Keratinocyte (primary cell): ENCODE results near the gene KRTAP9-9. TPM values are rescaled to one million over a fixed set of nuclear protein-coding genes. Genes with fewer than 3 reads are reported as not detected.
"Not testable (repeated sequence)": the region's sequence is repeated elsewhere in the genome, so short reads cannot be mapped to it uniquely, and the experiment has no call there.

Source experiments
- DNase-seq: peaks from one replicate; pipeline ENCODE4 v3.0.0-alpha.2; 2011; ENCODE audit warnings: low read depth, missing footprints, low spot score
- FAIRE-seq: peaks from 2 replicates; lab custom pipeline; 2011; peaks lifted over from hg19 to GRCh38; lab: Jason Lieb, UNC
- H2AFZ ChIP-seq: 2 replicates; pipeline ENCODE4 v1.6.0; 2012; ENCODE audit warnings: low read length, control low read depth, inconsistent platforms; ENCODE audit not compliant: control insufficient read depth
- H3K27ac ChIP-seq: 2 replicates; pipeline ENCODE4 v1.5.1; 2011; ENCODE audit warnings: low read length; ENCODE audit not compliant: control insufficient read depth, insufficient read depth
- H3K27me3 ChIP-seq: 3 replicates; pipeline ENCODE4 v1.6.0; 2011; ENCODE audit warnings: low read length; ENCODE audit not compliant: control insufficient read depth, insufficient read depth; ENCODE audit errors: extremely low read depth
- H3K36me3 ChIP-seq, 2 experiments: 2 replicates in 1 of 2; 3 replicates in 1 of 2; pipeline ENCODE4 v1.5.1; 2011; ENCODE audit warnings: low read length in 2 of 2, mild to moderate bottlenecking in 1 of 2; ENCODE audit not compliant: control insufficient read depth in 2 of 2, insufficient read depth in 2 of 2; ENCODE audit errors: extremely low read depth in 1 of 2
- H3K4me1 ChIP-seq: 3 replicates; pipeline ENCODE4 v1.5.1; 2011; ENCODE audit warnings: low read length; ENCODE audit not compliant: control insufficient read depth, insufficient read depth; ENCODE audit errors: extremely low read depth
- H3K4me2 ChIP-seq: 3 replicates; pipeline ENCODE4 v1.6.0; 2011; ENCODE audit warnings: low read depth, low read length; ENCODE audit not compliant: control insufficient read depth, insufficient read depth; ENCODE audit errors: extremely low read depth
- H3K4me3 ChIP-seq, 3 experiments: fragments of 200-600 bp in 1 of 3; sonication (generic) in 1 of 3; 2 replicates in 2 of 3; 3 replicates in 1 of 3; pipeline ENCODE4 v1.5.1; 2011 to 2016; ENCODE audit warnings: low read length in 3 of 3, mild to moderate bottlenecking in 3 of 3, control low read depth in 2 of 3, inconsistent platforms in 1 of 3, low read depth in 1 of 3, mixed read lengths in 1 of 3, mixed run types in 1 of 3, moderate library complexity in 1 of 3; ENCODE audit not compliant: control insufficient read depth in 2 of 3, insufficient read depth in 2 of 3; ENCODE audit errors: extremely low read depth in 1 of 3
- H3K79me2 ChIP-seq: 2 replicates; pipeline ENCODE4 v1.6.0; 2012; ENCODE audit warnings: low read length; ENCODE audit not compliant: control insufficient read depth, insufficient read depth
- H3K9ac ChIP-seq: 3 replicates; pipeline ENCODE4 v1.6.0; 2011; ENCODE audit warnings: low read length; ENCODE audit not compliant: control insufficient read depth, insufficient read depth; ENCODE audit errors: extremely low read depth
- H3K9me1 ChIP-seq: 3 replicates; pipeline ENCODE4 v1.6.0; 2011; ENCODE audit warnings: low read length; ENCODE audit not compliant: control insufficient read depth, insufficient read depth; ENCODE audit errors: extremely low read depth
- H3K9me3 ChIP-seq: 2 replicates; pipeline ENCODE4 v1.5.1; 2012; ENCODE audit warnings: low read depth, low read length; ENCODE audit not compliant: control insufficient read depth
- H4K20me1 ChIP-seq: 3 replicates; pipeline ENCODE4 v1.6.0; 2011; ENCODE audit warnings: low read length; ENCODE audit not compliant: control insufficient read depth, insufficient read depth; ENCODE audit errors: extremely low read depth
- CTCF ChIP-seq, 3 experiments: IDR thresholded peaks in 1 of 3; conservative IDR thresholded peaks in 1 of 3; optimal IDR thresholded peaks in 1 of 3; 2 replicates in 2 of 3; 3 replicates in 1 of 3; pipeline versions ENCODE3 to v1.5.1; 2011; ENCODE audit warnings: low read length in 3 of 3, mild to moderate bottlenecking in 3 of 3, moderate library complexity in 2 of 3, control low read depth in 1 of 3, inconsistent platforms in 1 of 3; ENCODE audit not compliant: insufficient read depth in 2 of 3; ENCODE audit errors: extremely low read depth in 1 of 3
- EZH2 ChIP-seq: IDR thresholded peaks from one replicate; pipeline ENCODE4 v1.6.1; 2012; ENCODE audit warnings: inconsistent platforms, mild to moderate bottlenecking, low read length, moderate library complexity
- dilution Hi-C: fragments of 300-500 bp; cut with MboI; formaldehyde crosslinking; loops from one replicate; pipeline ENCODE4 v1.7.0; 2020; ENCODE audit warnings: low sequenced_read_pairs; ENCODE audit not compliant: extremely low pct_ligation_motif_present
- polyA plus RNA-seq, 5 experiments: library from polyadenylated mRNA; depleted of rRNA in 3 of 5; stranded (reverse) in 3 of 5; stranded (forward) in 1 of 5; unstranded in 1 of 5; fragments of >200 nt; gene quantifications; 1 replicate in 1 of 5; 2 replicates in 3 of 5; 3 replicates in 1 of 5; pipeline versions ENCODE4 v1.2.1 to v1.2.3, GENCODE V29; 2011 to 2012; ENCODE audit warnings: missing spikeins in 2 of 5, low read depth in 1 of 5, low replicate concordance in 1 of 5

The KRTAP9-9 gene
- polyA plus RNA-seq, 1 donor (not counting 4 experiments of a cell fraction or from before 2014, with no cell fraction given), result not detected

GRCh38 chr17:41230094-41230493, 25.1 kb upstream of the KRTAP9-9 start:
- H3K36me3 ChIP-seq, result no peaks in the 10 kb centered on the region
- FAIRE-seq, result no peak

DNA sequence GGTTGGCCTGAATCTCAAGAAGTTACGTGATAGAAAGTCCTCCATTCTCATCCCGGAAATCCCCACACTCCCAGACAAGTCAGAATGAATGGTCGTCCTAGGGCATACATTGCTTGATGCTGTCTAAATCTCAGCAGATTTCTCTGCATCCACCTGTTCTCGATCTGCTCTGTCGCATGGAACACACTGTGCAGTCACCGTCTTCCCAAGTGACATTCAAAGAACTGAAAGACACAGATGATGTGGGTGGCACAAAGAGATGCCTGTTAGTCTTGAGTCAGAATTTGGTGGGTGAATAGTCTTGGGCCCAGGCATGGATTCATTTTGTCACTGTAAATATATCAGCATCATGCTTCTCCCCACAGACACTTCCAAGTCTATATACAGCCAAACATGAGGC, 23.5 kb upstream of the KRTAP9-9 start:
- no peak for DNase-seq
- dilution Hi-C loops, result no loop called here

More at GRCh38 chr17:41230094-41230493, 25.1 kb upstream of the KRTAP9-9 start:
- Histone ChIP-seq H4K20me1 (no peaks in the 10 kb centered on the region), H3K4me2 (no peak overlapping the region), H3K9ac (no peak overlapping the region), H3K27me3 (no peaks in the 10 kb centered on the region), H3K4me3 (no peak overlapping the region), H3K79me2 (no peaks in the 10 kb centered on the region), H3K4me1 (no peaks in the 10 kb centered on the region), H3K9me1 (no peaks in the 10 kb centered on the region), H3K27ac (no peak overlapping the region), H3K9me3 (no peaks in the 10 kb centered on the region), H2AFZ (no peak overlapping the region)
- dilution Hi-C loops, result no loop called here
- TF ChIP-seq EZH2 (no peak), CTCF (optimal IDR thresholded peaks at IDR 0.05 in 1 of 3, IDR thresholded peaks at IDR 0.05 in 1 of 3, conservative IDR thresholded peaks at IDR 0.05 in 1 of 3; ENCODE audit: extremely low read depth in 1 of 3, insufficient read depth in 2 of 3, low read length in 3 of 3) (no peak)
- DNase-seq, result no peak

GRCh38 chr17:41232399-41233105, 22.6 kb upstream of the KRTAP9-9 start, which contains the start of gene KRTAP9-3:
KRTAP9-3 (plus strand) TSS chr17:41232449; CDS start chr17:41232502, 53 bp downstream.
- H3K27me3 ChIP-seq, H3K4me1 ChIP-seq, H3K4me3 ChIP-seq, DNase-seq, H3K79me2 ChIP-seq, FAIRE-seq, H3K9me3 ChIP-seq, H3K4me2 ChIP-seq, H3K36me3 ChIP-seq, H2AFZ ChIP-seq, H4K20me1 ChIP-seq, H3K9me1 ChIP-seq, H3K9ac ChIP-seq, H3K27ac ChIP-seq, dilution Hi-C loops: not testable (repeated sequence)

More for the DNA sequence above, 23.5 kb upstream of the KRTAP9-9 start:
- no peaks in the 10 kb centered on the region for H3K36me3 ChIP-seq
- no peaks in the 10 kb centered on the region for H3K27me3 ChIP-seq
- TF ChIP-seq CTCF (optimal IDR thresholded peaks at IDR 0.05 in 1 of 3, IDR thresholded peaks at IDR 0.05 in 1 of 3, conservative IDR thresholded peaks at IDR 0.05 in 1 of 3; ENCODE audit: extremely low read depth in 1 of 3, insufficient read depth in 2 of 3, low read length in 3 of 3), result no peak
- TF ChIP-seq EZH2, result no peak
- no peaks in the 10 kb centered on the region for H3K9me1 ChIP-seq
- no peaks in the 10 kb centered on the region for H3K4me1 ChIP-seq
- no peak overlapping the region for H2AFZ ChIP-seq
- no peaks in the 10 kb centered on the region for H3K79me2 ChIP-seq
- no peaks in the 10 kb centered on the region for H4K20me1 ChIP-seq
- FAIRE-seq, result no peak
- H3K4me2 ChIP-seq, result no peak overlapping the region
- no peak overlapping the region for H3K9ac ChIP-seq
- H3K27ac ChIP-seq, result no peak overlapping the region
- H3K9me3 ChIP-seq, result no peaks in the 10 kb centered on the region
- no peak overlapping the region for H3K4me3 ChIP-seq

GRCh38 chr17:41237116-41237515, 18.1 kb upstream of the KRTAP9-9 start:
- DNase-seq, H3K4me2 ChIP-seq, H4K20me1 ChIP-seq, H3K79me2 ChIP-seq, dilution Hi-C loops, FAIRE-seq, H2AFZ ChIP-seq, H3K9ac ChIP-seq, H3K9me3 ChIP-seq, H3K9me1 ChIP-seq, H3K4me1 ChIP-seq, H3K4me3 ChIP-seq, H3K27ac ChIP-seq, H3K36me3 ChIP-seq, H3K27me3 ChIP-seq: not testable (repeated sequence)
